ENCODE measurements around the gene GOLGB1.
"Not testable (repeated sequence)": the region's sequence is repeated elsewhere in the genome, so short reads cannot be mapped to it uniquely, and the experiment has no call there.

Gene GOLGB1

DNA sequence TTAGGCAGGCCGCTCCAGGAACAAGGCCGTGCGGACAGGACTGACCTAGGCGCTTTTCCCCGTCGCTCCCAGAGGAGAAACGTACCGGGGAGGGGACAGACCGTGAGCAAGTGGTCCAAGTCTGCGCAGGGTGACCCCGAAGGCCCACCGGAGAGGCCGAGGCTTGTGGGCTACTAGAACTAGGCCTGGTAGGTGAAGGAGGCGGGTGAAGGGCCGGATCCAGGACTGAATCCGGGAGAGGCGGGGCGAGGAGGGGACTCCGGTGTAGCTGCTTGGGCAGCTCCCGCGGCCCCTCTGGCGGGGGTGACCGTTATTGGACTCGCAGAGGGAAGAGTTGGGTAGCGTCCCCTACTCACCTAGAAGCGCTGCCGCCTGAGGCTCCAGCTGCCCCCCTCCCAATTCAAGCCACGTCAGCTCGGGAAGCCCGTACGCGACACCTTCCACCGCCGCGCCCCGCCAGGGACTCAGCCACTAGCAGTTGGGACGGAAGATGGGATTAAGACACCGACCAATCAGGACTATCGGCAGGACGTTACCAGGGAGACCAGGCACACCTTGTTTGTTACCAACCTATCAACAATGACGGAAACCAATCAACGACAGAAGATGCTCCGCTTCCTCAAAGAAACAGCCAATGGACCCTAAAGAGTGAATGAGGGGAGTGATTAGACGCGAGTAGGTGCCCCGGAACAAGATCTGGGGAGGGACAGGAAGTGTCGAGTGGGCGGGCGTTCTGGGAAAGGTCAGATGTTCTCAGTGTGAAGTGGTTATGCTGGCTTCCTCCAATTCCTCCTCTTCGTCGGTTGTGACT, at the start of gene GOLGB1:
Gene GOLGB1, minus strand, starts transcription at position 466 of the 811 bp plus-strand sequence. CDS start 18,770 bp downstream, outside the sequence.
- peak; percentile 94 for DNase-seq (ENCODE audit: low spot score)
- TF ChIP-seq, protein P1, sequence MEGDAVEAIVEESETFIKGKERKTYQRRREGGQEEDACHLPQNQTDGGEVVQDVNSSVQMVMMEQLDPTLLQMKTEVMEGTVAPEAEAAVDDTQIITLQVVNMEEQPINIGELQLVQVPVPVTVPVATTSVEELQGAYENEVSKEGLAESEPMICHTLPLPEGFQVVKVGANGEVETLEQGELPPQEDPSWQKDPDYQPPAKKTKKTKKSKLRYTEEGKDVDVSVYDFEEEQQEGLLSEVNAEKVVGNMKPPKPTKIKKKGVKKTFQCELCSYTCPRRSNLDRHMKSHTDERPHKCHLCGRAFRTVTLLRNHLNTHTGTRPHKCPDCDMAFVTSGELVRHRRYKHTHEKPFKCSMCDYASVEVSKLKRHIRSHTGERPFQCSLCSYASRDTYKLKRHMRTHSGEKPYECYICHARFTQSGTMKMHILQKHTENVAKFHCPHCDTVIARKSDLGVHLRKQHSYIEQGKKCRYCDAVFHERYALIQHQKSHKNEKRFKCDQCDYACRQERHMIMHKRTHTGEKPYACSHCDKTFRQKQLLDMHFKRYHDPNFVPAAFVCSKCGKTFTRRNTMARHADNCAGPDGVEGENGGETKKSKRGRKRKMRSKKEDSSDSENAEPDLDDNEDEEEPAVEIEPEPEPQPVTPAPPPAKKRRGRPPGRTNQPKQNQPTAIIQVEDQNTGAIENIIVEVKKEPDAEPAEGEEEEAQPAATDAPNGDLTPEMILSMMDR (IDR thresholded peaks at IDR 0.05; ENCODE audit: extremely low read depth, insufficient read depth, missing control alignments), result no peak
- in situ Hi-C loops (cut with MboI; ENCODE audit: low pct_unique_long_range_greater_than_20kb, low sequenced_read_pairs, unreplicated experiment), result no loop called here

GRCh38 chr3:121796970-121797369, 47.4 kb upstream of the GOLGB1 start:
- TF ChIP-seq, protein P1 (IDR thresholded peaks at IDR 0.05; ENCODE audit: extremely low read depth, insufficient read depth, missing control alignments), result no peak
- DNase-seq (ENCODE audit: low spot score), result no peak
- in situ Hi-C loops (cut with MboI; ENCODE audit: low pct_unique_long_range_greater_than_20kb, low sequenced_read_pairs, unreplicated experiment), result no loop called here

DNA sequence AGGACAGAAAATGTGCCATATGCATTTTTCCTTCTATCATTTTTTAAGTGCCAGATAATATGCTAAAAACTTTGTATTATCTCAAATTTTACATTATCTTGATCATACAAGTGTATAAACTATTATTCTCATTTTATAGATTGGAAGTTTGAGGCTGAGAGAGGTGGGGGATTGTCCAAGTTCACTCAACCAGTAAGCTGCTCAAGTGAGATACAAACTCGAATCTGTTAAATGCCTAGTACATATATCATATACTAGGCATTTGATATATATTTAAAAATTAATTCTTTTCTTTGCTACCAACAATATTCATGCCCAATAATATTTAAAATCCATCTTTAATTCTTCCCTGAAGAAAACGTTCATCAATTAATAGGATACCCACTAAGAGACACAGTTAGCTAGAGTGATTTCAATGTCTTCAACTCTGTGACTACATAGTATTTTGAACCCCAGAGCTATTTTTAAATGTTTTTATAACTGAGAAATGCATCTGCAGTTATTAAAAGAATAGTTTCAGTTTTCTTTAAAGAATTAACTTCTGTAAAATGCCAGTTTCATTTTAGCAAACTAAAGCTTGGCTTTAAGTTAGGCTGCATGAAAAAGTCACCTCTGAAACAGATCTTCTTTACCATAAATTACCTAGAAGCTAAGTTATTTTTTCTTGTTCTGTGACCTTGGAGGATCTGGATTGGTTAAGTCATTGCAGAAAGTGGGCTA, 44.9 kb upstream of the GOLGB1 start:
- TF ChIP-seq, protein P1 (IDR thresholded peaks at IDR 0.05; ENCODE audit: extremely low read depth, insufficient read depth, missing control alignments), result no peak
- in situ Hi-C loops (cut with MboI; ENCODE audit: low pct_unique_long_range_greater_than_20kb, low sequenced_read_pairs, unreplicated experiment), result no loop called here
- no peak for DNase-seq (ENCODE audit: low spot score)

- DNase-seq (ENCODE audit: low spot score), result peak; percentile 30
- TF ChIP-seq, protein P1 (IDR thresholded peaks at IDR 0.05; ENCODE audit: extremely low read depth, insufficient read depth, missing control alignments), result no peak
- in situ Hi-C loops (cut with MboI; ENCODE audit: low pct_unique_long_range_greater_than_20kb, low sequenced_read_pairs, unreplicated experiment), result no loop called here
These were observed 43.5 kb upstream of the GOLGB1 start for GRCh38 chr3:121793078-121793477.

DNA sequence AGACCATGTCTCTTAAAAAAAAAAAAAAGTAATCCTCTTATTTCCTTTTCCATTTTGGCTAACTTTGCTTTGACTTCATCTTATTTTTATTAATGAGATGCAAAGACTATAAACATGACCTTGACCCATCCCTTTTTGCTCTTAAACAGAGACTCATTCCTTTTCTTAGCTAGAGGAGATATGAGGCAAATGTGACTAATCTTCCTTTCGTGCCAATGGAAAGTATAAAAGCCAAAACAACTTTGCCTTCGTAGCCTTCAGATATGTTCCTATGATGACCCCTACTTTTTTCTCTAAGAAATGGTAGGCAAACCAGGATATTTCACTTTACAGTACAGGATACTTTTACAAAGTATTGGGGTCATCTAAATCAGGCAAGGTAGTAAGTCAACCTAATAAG, 36.9 kb upstream of the GOLGB1 start:
- TF ChIP-seq, protein P1 (IDR thresholded peaks at IDR 0.05; ENCODE audit: extremely low read depth, insufficient read depth, missing control alignments), result no peak
- DNase-seq (ENCODE audit: low spot score), result no peak
- in situ Hi-C loops (cut with MboI; ENCODE audit: low pct_unique_long_range_greater_than_20kb, low sequenced_read_pairs, unreplicated experiment), result no loop called here

DNA sequence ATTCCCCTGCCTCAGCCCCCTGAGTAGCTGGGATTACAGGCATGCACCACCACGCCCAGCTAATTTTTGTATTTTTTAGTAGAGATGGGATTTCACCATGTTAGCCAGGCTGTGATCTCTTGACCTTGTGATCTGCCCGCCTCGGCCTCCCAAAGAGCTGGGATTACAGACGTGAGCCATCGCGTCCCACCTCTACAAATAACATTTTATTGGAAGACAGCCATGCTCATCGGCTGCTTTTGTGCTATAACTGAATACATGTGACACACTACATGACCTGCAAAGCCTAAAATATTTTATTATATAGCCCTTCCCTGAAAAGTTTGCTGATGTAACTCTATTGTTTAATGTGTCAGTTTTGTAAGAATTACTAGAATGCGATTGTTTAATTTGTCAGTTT, 33.2 kb upstream of the GOLGB1 start:
- DNase-seq (ENCODE audit: low spot score); in situ Hi-C loops (cut with MboI; ENCODE audit: low pct_unique_long_range_greater_than_20kb, low sequenced_read_pairs, unreplicated experiment): not testable (repeated sequence)

DNA sequence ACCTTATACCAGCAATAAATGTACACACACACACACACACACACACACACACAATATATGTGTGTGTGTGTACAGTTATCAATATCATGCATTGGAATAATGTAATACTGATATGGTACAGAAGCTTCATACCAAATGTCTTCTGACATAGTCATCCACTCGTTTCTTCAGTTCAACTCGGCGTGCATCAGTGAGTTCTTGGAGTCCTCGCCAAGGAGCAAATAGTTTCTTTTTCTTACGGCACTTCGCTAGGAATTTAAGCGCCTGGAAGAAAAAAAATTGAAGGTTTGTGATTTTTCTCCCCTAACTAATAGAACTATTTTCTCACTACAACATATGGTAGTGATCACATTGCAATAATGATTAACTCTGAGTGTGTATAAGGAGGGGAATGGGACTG, 32.1 kb upstream of the GOLGB1 start:
- TF ChIP-seq, protein P1 (IDR thresholded peaks at IDR 0.05; ENCODE audit: extremely low read depth, insufficient read depth, missing control alignments), result no peak
- in situ Hi-C loops (cut with MboI; ENCODE audit: low pct_unique_long_range_greater_than_20kb, low sequenced_read_pairs, unreplicated experiment), result no loop called here
- DNase-seq (ENCODE audit: low spot score), result no peak

- DNase-seq (ENCODE audit: low spot score); in situ Hi-C loops (cut with MboI; ENCODE audit: low pct_unique_long_range_greater_than_20kb, low sequenced_read_pairs, unreplicated experiment): not testable (repeated sequence)
These were observed 25.6 kb upstream of the GOLGB1 start for GRCh38 chr3:121775095-121775494.

Measured in GM13977 (cell line).